ENCODE results near the gene EPHA7.

DNA sequence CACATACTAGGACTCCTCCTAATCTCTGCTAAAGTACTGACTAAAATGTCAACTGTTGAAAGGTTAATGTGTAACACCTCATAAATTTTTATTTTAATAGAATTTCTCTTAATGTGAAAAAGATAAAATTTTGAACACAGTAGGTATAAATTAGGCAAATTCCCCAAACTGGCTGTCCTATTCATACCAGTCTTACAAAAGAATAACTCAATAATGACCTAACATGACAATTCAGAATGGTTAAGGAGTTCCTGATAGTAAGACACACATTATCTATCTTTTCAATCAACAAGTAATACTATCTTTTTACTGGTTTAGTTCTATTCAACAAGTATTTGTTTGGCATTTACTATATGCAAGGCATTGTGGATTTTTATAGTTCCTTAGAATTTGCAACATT lies 141.1 kb downstream of the EPHA7 start:
- TF ChIP-seq, protein P1, sequence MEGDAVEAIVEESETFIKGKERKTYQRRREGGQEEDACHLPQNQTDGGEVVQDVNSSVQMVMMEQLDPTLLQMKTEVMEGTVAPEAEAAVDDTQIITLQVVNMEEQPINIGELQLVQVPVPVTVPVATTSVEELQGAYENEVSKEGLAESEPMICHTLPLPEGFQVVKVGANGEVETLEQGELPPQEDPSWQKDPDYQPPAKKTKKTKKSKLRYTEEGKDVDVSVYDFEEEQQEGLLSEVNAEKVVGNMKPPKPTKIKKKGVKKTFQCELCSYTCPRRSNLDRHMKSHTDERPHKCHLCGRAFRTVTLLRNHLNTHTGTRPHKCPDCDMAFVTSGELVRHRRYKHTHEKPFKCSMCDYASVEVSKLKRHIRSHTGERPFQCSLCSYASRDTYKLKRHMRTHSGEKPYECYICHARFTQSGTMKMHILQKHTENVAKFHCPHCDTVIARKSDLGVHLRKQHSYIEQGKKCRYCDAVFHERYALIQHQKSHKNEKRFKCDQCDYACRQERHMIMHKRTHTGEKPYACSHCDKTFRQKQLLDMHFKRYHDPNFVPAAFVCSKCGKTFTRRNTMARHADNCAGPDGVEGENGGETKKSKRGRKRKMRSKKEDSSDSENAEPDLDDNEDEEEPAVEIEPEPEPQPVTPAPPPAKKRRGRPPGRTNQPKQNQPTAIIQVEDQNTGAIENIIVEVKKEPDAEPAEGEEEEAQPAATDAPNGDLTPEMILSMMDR (IDR thresholded peaks at IDR 0.05 in 4 of 5, conservative IDR thresholded peaks at IDR 0.05 in 1 of 5), result no peak
- TF ChIP-seq POLR2A (IDR thresholded peaks at IDR 0.05), result no peak
